Measurements from ENCODE around the gene FAM168A.

The FAM168A gene

GRCh38 chr11:73420136-73420535 is 177.8 kb downstream of the FAM168A start:
- DNase-seq = no peak

- DNase-seq = no peak
These were observed 181.1 kb downstream of the FAM168A start for GRCh38 chr11:73416786-73417185.

- DNase-seq = no peak
These were observed 181.9 kb downstream of the FAM168A start for GRCh38 chr11:73415854-73416615.

GRCh38 chr11:73414977-73415651 is 182.8 kb downstream of the FAM168A start:
- DNase-seq = no peak

- DNase-seq = no peak
These were observed 184.7 kb downstream of the FAM168A start for GRCh38 chr11:73413256-73413655.

GRCh38 chr11:73412308-73412707 is 185.6 kb downstream of the FAM168A start:
- no peak for DNase-seq

- DNase-seq = no peak
These were observed 186.9 kb downstream of the FAM168A start for GRCh38 chr11:73411031-73411430.

GRCh38 chr11:73410627-73411026 is 187.3 kb downstream of the FAM168A start:
- DNase-seq = no peak

GRCh38 chr11:73409431-73409830 is 188.5 kb downstream of the FAM168A start:
- no peak for DNase-seq

GRCh38 chr11:73406619-73407018 is 191.3 kb downstream of the FAM168A start:
- DNase-seq = peak; percentile 3

- peak; percentile 3 for DNase-seq
These were observed 191.8 kb downstream of the FAM168A start for GRCh38 chr11:73406131-73406530.

- no peak for DNase-seq
These were observed 192.8 kb downstream of the FAM168A start for GRCh38 chr11:73405146-73405510.

- peak; percentile 3 for DNase-seq
These were observed 193.3 kb downstream of the FAM168A start for GRCh38 chr11:73404506-73405145.

- DNase-seq = no peak
These were observed 193.9 kb downstream of the FAM168A start for GRCh38 chr11:73404048-73404447.

GRCh38 chr11:73403541-73403940 is 194.4 kb downstream of the FAM168A start:
- DNase-seq = no peak

- DNase-seq = no peak
These were observed 195.1 kb downstream of the FAM168A start for GRCh38 chr11:73402834-73403185.

GRCh38 chr11:73401924-73402833 is 195.7 kb downstream of the FAM168A start:
- DNase-seq = no peak

- no peak for DNase-seq
These were observed 196.5 kb downstream of the FAM168A start for GRCh38 chr11:73401217-73401923.

- DNase-seq = no peak
These were observed 197.6 kb downstream of the FAM168A start for GRCh38 chr11:73400293-73400692.

- no peak for DNase-seq
These were observed 198.3 kb downstream of the FAM168A start for GRCh38 chr11:73399636-73400035.

- DNase-seq = no peak
These were observed 198.7 kb downstream of the FAM168A start for GRCh38 chr11:73399159-73399590.

- DNase-seq = no peak
These were observed 199.2 kb downstream of the FAM168A start for GRCh38 chr11:73398721-73399120.
